NT2/D1 (cell line): Measurements from ENCODE around the gene PCDH12.
A peak's percentile ranks its signal among the peaks of the same experiment; 100 is the strongest.

ENCODE experiments used
- DNase-seq: peaks from one replicate; pipeline ENCODE4 v3.0.0-alpha.2; 2011; ENCODE audit warnings: low read depth, low spot score
- H3K27me3 ChIP-seq: 2 replicates; pipeline ENCODE4 v1.6.0; 2011; ENCODE audit warnings: mild to moderate bottlenecking; ENCODE audit not compliant: insufficient read length, insufficient read depth
- H3K36me3 ChIP-seq: 2 replicates; pipeline ENCODE4 v1.6.1; 2011; ENCODE audit warnings: mild to moderate bottlenecking, low read length, mixed read lengths; ENCODE audit not compliant: insufficient read depth, insufficient read length
- H3K4me1 ChIP-seq: 2 replicates; pipeline ENCODE4 v1.5.1; 2011; ENCODE audit not compliant: insufficient read depth, insufficient read length
- H3K4me3 ChIP-seq: 2 replicates; pipeline ENCODE4 v1.5.1; 2011; ENCODE audit warnings: low read depth; ENCODE audit not compliant: insufficient read length
- H3K9ac ChIP-seq: 2 replicates; pipeline ENCODE4 v1.6.0; 2011; ENCODE audit warnings: low read depth; ENCODE audit not compliant: insufficient read length
- H3K9me3 ChIP-seq: 2 replicates; pipeline ENCODE4 v1.5.1; 2011; ENCODE audit warnings: mild to moderate bottlenecking, low read length; ENCODE audit not compliant: insufficient read depth
- SUZ12 ChIP-seq: IDR thresholded peaks from 2 replicates; pipeline ENCODE4 v1.6.1; 2011; ENCODE audit not compliant: insufficient read length, insufficient read depth; ENCODE audit errors: extremely low read depth
- YY1 ChIP-seq: IDR thresholded peaks from 2 replicates; pipeline ENCODE4 v1.6.1; 2011; ENCODE audit not compliant: insufficient read length, insufficient read depth
- ZNF274 ChIP-seq: IDR thresholded peaks from 2 replicates; pipeline ENCODE4 v1.6.1; 2011; ENCODE audit warnings: mild to moderate bottlenecking, low read depth, low read length

The PCDH12 gene

DNA sequence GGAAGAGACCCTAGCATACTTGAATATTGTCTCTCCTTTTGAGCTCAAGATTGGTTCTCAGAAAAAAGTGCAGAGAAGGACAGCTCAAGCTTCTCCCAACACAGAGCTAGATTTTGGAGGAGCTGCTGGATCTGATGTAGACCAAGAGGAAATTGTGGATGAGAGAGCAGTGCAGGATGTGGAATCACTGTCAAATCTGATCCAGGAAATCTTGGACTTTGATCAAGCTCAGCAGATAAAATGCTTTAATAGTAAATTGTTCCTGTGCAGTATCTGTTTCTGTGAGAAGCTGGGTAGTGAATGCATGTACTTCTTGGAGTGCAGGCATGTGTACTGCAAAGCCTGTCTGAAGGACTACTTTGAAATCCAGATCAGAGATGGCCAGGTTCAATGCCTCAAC, 20.4 kb upstream of the PCDH12 start:
- H3K9ac ChIP-seq: no peak overlapping the region
- peaks cover 71% of the 10 kb centered on the region for H3K36me3 ChIP-seq
- H3K27me3 ChIP-seq: no peaks in the 10 kb centered on the region
- no peaks in the 10 kb centered on the region for H3K4me1 ChIP-seq
- no peak for TF ChIP-seq SUZ12
- no peaks in the 10 kb centered on the region for H3K9me3 ChIP-seq
- no peak for DNase-seq
- H3K4me3 ChIP-seq: no peak overlapping the region

DNA sequence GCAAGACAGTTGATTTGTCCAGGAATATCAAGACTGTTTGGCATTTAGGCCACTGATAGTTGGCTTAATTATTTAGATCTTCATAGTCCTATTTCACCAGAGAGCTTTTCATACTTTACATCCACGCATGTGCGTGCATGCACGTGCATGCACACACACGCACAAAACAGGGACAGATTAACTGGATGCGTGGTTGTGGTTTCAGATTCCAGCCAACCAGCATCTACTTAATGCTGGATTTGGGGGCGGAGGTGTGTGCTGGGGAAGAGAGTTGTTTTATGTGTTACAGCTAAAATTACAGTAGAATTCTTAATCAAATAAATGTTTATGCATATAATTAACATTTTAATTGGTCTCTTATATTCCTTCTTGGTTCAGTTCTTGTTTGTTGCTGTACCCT, 18.2 kb upstream of the PCDH12 start:
- DNase-seq: no peak
- no peak for TF ChIP-seq ZNF274
- TF ChIP-seq SUZ12: no peak
- no peak for TF ChIP-seq YY1
- H3K4me1 ChIP-seq: no peaks in the 10 kb centered on the region
- H3K4me3 ChIP-seq: no peak overlapping the region
- no peaks in the 10 kb centered on the region for H3K9me3 ChIP-seq
- H3K27me3 ChIP-seq: no peaks in the 10 kb centered on the region
- H3K9ac ChIP-seq: no peak overlapping the region
- peaks cover 68% of the 10 kb centered on the region for H3K36me3 ChIP-seq

GRCh38 chr5:141973871-141974595, 16.0 kb upstream of the PCDH12 start:
- Histone ChIP-seq H3K27me3 (no peaks in the 10 kb centered on the region), H3K9me3 (no peaks in the 10 kb centered on the region), H3K4me3 (no peak overlapping the region), H3K9ac (no peak overlapping the region), H3K4me1 (peaks cover 2% of the 10 kb centered on the region), H3K36me3 (peaks cover 58% of the 10 kb centered on the region)
- TF ChIP-seq SUZ12: no peak
- TF ChIP-seq YY1: no peak
- TF ChIP-seq ZNF274: no peak
- no peak for DNase-seq

DNA sequence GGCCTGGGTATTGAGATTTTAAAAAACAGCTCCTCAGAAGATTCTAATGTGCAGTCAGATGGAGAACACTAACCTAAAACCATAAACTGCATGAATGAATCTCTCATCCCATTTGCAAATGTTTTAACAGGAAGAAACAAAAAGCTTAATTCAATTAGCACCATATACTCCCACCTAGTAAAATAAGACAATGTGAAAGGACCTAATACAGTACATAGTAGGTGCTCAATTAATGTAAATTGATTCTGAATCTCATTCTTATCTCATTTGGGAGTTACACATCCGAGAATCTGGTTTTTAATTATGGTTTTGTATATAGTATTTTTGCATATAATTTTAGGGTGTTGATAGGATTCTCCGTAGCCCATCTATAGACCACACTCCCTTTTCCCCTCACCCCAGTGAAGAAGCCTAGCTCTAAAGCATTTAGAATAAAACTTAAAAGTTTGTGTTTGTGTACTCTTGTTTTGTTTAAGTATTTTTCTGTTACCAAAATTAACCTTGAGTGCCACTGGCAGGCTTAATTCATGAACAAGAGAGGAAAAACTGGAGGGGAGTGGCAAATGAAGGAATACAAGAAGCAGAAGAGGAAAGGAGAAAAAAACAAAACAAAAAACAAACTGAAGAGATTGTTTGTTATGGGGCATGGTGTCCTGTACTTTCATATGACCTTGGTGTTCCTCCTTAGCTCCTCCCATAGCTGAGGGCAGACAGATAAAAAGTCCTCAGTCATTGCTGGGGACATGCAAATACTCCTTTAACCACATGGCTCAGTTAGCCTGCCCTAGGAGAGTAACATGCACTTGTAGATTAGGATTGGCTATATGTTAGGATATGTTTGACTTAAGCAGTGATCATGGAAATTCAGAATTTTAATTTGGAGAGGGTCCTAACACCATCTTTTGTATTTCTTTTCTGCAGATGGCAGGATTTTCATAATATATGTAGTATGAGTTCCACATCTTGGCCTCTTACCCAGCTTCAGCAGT, 12.1 kb upstream of the PCDH12 start:
- peaks cover 35% of the 10 kb centered on the region for H3K36me3 ChIP-seq
- H3K4me3 ChIP-seq: peak overlapping the region; percentile 86
- peak overlapping the region; percentile 95 for H3K9ac ChIP-seq
- no peaks in the 10 kb centered on the region for H3K9me3 ChIP-seq
- no peaks in the 10 kb centered on the region for H3K27me3 ChIP-seq
- TF ChIP-seq YY1 (no peak), SUZ12 (no peak), ZNF274 (no peak)
- H3K4me1 ChIP-seq: peaks cover 2% of the 10 kb centered on the region
- DNase-seq: no peak

- Histone ChIP-seq H3K9ac (peak within 1 kb of the TSS; percentile 95), H3K9me3 (no peaks in the 10 kb centered on the region), H3K4me3 (peak within 1 kb of the TSS; percentile 86), H3K27me3 (no peaks in the 10 kb centered on the region), H3K36me3 (peaks cover 26% of the 10 kb centered on the region), H3K4me1 (peaks cover 2% of the 10 kb centered on the region)
- TF ChIP-seq SUZ12: no peak
- TF ChIP-seq YY1: no peak
- TF ChIP-seq ZNF274: no peak
- DNase-seq: peak; percentile 76
These were observed 11.1 kb upstream of the PCDH12 start, which contains the start of gene RNF14 for GRCh38 chr5:141968914-141969608. TSS of gene RNF14 (plus strand) at chr5:141969105. CDS start at chr5:141973589, 4,484 bp downstream.

DNA sequence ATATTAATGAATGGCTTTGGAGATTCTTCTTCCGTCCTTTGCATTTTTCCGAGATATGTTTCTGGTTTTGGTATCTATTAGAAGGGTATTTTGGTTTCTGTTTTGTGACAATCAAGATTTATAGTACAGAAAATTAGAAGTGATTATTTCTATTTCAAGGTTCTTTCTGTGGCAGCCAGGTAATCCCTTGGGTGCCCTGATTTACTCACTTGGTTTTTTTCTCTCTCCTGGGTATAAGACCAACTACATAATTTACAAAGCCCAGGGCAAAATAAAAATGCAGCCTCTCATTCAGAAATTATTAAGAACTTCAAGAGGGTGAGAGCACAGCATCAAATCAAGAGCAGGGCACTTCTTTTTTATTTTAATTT, 8.9 kb upstream of the PCDH12 start:
- Histone ChIP-seq H3K9ac (no peak overlapping the region), H3K9me3 (no peaks in the 10 kb centered on the region), H3K4me1 (peaks cover 2% of the 10 kb centered on the region), H3K27me3 (no peaks in the 10 kb centered on the region), H3K4me3 (no peak overlapping the region), H3K36me3 (peaks cover 10% of the 10 kb centered on the region)
- no peak for DNase-seq
- TF ChIP-seq SUZ12 (no peak), ZNF274 (no peak), YY1 (no peak)
